ENCODE measurements around the gene EIPR1. TPM values are rescaled to one million over a fixed set of nuclear protein-coding genes. Genes with fewer than 3 reads are reported as not detected.
A peak's percentile ranks its signal among the peaks of the same experiment; 100 is the strongest.

Gene EIPR1
- polyA plus RNA-seq (2012; ENCODE audit: insufficient read depth, insufficient read length, low read depth), result 68.9 TPM

- no peak for TF ChIP-seq CTCF (IDR thresholded peaks at IDR 0.05; ENCODE audit: low read depth, low read length)
- peak; percentile 98 for DNase-seq
- H3K36me3 ChIP-seq, result no peaks in the 10 kb centered on the region
- H3K27me3 ChIP-seq, result no peaks in the 10 kb centered on the region
- no peaks in the 10 kb centered on the region for H3K9me3 ChIP-seq
- peak within 1 kb of the TSS; percentile 88 for H3K4me3 ChIP-seq (ENCODE audit: low read depth, low read length)
- H3K4me1 ChIP-seq, result peaks cover 7% of the 10 kb centered on the region; the same call in 1 of the 2 replicates
These were observed at the start of gene EIPR1 for GRCh38 chr2:3377612-3378432. Gene EIPR1, minus strand, starts transcription at chr2:3377818. Its CDS starts 129 bp downstream, at chr2:3377689.

- no peak for DNase-seq
- Histone ChIP-seq H3K36me3 (peaks cover 41% of the 10 kb centered on the region), H3K9me3 (no peaks in the 10 kb centered on the region), H3K4me3 (ENCODE audit: low read depth, low read length) (no peak overlapping the region), H3K4me1 (peaks cover 3% of the 10 kb centered on the region), H3K27me3 (no peaks in the 10 kb centered on the region)
- TF ChIP-seq CTCF (IDR thresholded peaks at IDR 0.05; ENCODE audit: low read depth, low read length), result no peak
These were observed 49.7 kb upstream of the EIPR1 start for GRCh38 chr2:3427272-3427671.

- no peak for TF ChIP-seq CTCF (IDR thresholded peaks at IDR 0.05; ENCODE audit: low read depth, low read length)
- H3K27me3 ChIP-seq, result no peaks in the 10 kb centered on the region
- no peak for DNase-seq
- H3K4me1 ChIP-seq, result peaks cover 3% of the 10 kb centered on the region
- no peak overlapping the region for H3K4me3 ChIP-seq (ENCODE audit: low read depth, low read length)
- no peaks in the 10 kb centered on the region for H3K9me3 ChIP-seq
- peaks cover 39% of the 10 kb centered on the region for H3K36me3 ChIP-seq
These were observed 49.0 kb upstream of the EIPR1 start for GRCh38 chr2:3426615-3427014.

GRCh38 chr2:3424171-3424795, 46.7 kb upstream of the EIPR1 start:
- Histone ChIP-seq H3K36me3 (peaks cover 43% of the 10 kb centered on the region), H3K27me3 (no peaks in the 10 kb centered on the region), H3K4me3 (ENCODE audit: low read depth, low read length) (no peak overlapping the region), H3K9me3 (no peaks in the 10 kb centered on the region), H3K4me1 (no peaks in the 10 kb centered on the region)
- TF ChIP-seq CTCF (IDR thresholded peaks at IDR 0.05; ENCODE audit: low read depth, low read length), result no peak
- no peak for DNase-seq

GRCh38 chr2:3423492-3424170, 46.0 kb upstream of the EIPR1 start:
- Histone ChIP-seq H3K4me3 (ENCODE audit: low read depth, low read length) (no peak overlapping the region), H3K9me3 (no peaks in the 10 kb centered on the region), H3K4me1 (no peaks in the 10 kb centered on the region), H3K27me3 (no peaks in the 10 kb centered on the region), H3K36me3 (peaks cover 38% of the 10 kb centered on the region)
- TF ChIP-seq CTCF (IDR thresholded peaks at IDR 0.05; ENCODE audit: low read depth, low read length), result peak; percentile 99
- DNase-seq, result peak; percentile 77
